ENCODE data around the gene SLC35D3.
"Not testable (repeated sequence)": the region's sequence is repeated elsewhere in the genome, so short reads cannot be mapped to it uniquely, and the experiment has no call there.

Gene SLC35D3

DNA sequence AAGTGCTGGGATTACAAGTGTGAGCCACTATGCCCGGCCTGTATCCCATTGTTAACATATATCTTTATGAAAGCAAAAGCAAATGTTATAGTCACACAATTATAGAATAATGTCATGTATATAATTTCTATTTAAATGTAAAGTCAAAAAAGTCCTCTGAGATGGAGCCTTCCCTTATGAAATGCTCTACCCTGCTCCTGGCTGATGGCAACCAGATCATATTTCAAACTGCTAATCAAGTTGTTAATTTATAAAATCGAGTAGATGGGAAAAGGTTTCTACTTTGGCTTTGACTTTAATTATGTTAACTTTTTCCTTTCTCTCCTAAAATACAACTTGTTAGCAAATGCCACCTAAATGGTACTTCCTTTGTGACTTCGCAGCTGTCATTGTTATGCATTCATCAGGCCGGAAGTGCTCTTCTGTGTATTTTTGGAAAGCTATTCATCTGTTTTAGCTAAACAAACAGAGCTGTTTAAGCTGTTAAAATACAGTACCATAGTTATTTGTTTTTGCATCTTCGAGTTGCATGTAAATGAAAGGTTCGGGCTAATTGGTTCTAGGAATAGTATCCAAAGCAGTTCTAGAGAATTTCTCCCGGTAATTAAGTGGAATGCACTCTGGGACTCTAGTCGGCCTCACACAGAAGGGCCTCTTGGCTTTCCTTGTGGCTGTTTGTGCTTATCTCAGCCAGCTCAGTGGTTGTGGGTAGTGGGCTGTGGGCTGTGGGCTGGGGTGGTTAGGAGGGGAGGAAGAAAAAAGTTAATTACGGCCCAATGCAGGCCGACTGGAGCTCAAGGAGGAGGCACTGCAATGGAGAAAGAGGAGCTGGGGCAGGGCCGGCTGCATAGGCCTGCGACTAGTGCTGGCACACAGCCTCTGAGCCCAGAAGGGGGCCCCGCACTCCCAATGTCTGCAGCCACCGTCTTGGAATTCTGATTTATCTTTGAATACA is 34.8 kb downstream of the SLC35D3 start:
- TF ChIP-seq, protein P1, sequence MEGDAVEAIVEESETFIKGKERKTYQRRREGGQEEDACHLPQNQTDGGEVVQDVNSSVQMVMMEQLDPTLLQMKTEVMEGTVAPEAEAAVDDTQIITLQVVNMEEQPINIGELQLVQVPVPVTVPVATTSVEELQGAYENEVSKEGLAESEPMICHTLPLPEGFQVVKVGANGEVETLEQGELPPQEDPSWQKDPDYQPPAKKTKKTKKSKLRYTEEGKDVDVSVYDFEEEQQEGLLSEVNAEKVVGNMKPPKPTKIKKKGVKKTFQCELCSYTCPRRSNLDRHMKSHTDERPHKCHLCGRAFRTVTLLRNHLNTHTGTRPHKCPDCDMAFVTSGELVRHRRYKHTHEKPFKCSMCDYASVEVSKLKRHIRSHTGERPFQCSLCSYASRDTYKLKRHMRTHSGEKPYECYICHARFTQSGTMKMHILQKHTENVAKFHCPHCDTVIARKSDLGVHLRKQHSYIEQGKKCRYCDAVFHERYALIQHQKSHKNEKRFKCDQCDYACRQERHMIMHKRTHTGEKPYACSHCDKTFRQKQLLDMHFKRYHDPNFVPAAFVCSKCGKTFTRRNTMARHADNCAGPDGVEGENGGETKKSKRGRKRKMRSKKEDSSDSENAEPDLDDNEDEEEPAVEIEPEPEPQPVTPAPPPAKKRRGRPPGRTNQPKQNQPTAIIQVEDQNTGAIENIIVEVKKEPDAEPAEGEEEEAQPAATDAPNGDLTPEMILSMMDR (IDR thresholded peaks at IDR 0.05; ENCODE audit: low read length, missing control alignments) = no peak
- H3K4me3 ChIP-seq (replicated peaks; ENCODE audit: low read depth, low read length) = no peak overlapping the region
- no peak for DNase-seq (ENCODE audit: low read depth)

DNA sequence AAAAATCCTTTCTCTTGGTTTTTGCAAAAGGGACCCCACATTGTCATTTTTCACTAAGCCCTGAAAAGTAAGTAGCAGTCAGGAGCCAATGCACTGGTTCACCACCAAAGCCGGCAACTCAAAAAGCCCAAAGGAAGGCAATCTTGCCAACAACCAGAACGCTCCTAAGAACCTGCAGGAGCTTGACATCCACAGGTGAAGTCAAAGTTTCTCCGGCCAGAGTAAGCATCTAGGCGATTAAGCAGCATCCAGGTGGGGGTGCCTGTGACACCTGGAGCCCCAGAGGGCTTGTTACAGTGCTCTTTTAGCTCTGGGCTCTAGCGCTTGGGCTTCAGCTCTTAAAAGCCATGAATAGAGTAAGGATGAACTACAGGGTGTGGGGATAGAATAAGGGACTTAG is 36.1 kb downstream of the SLC35D3 start:
- no peak overlapping the region for H3K4me3 ChIP-seq (replicated peaks; ENCODE audit: low read depth, low read length)
- TF ChIP-seq, protein P1 (IDR thresholded peaks at IDR 0.05; ENCODE audit: low read length, missing control alignments) = no peak
- DNase-seq (ENCODE audit: low read depth) = no peak

DNA sequence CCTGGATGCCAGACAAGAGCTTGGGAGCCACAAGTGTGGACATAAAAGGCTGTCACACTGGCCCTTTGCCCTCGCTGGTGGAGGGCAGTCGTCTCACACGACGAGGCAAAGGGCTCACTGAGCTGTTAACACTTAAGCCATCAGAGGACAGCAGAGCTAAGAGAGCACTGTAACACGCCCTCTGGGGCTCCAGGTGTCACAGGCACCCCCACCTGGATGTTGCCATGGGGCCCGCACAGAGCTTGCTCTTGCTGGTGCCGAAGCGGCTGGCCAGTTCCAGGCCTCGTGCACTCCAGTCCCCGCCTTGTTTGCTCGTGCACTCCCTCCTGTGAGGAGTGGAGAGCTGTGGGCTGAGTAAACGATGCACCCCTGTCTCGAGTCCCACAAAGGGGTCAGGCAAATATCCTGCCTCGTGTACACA is 37.4 kb downstream of the SLC35D3 start:
- TF ChIP-seq, protein P1 (IDR thresholded peaks at IDR 0.05; ENCODE audit: low read length, missing control alignments) = no peak
- H3K4me3 ChIP-seq (replicated peaks; ENCODE audit: low read depth, low read length) = no peak overlapping the region
- DNase-seq (ENCODE audit: low read depth) = no peak

DNA sequence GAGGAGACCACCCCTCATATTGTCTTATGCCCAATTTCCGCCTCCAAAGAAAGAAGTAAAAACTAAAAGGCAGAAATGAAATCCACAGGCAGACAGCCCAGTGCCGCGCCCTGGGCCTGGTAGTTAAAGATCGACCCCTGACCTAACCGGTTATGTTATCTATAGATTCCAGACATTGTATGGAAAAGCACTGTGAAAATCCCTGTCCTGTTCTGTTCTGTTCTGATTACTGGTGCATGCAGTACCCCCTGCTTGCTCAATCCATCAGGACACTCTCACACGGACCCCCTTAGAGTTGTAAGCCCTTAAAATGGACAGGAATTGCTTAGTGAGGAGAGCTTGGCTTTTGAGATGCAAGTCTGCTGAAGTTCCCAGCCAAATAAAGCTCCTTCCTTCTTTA is 37.8 kb downstream of the SLC35D3 start:
- DNase-seq (ENCODE audit: low read depth); H3K4me3 ChIP-seq (replicated peaks; ENCODE audit: low read depth, low read length): not testable (repeated sequence)

DNA sequence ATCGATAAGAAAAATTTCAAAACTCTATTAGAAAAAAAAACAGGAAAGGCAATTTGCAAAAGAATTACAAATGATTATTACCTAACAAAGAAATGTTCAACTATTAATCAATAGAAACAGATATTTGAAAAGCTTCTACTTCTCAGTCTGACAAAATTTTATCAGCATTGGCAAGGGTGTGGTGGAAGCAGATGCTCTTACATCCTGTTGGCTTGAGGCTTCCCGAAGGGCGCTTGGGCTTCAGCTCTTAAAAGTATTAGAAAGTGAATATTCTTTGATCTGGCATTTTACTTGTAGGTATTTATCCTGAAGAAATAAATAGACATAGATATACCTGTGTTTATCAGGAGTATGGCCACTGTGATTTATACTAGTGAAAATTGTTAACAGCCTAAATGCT is 38.7 kb downstream of the SLC35D3 start:
- TF ChIP-seq, protein P1 (IDR thresholded peaks at IDR 0.05; ENCODE audit: low read length, missing control alignments) = no peak
- no peak for DNase-seq (ENCODE audit: low read depth)
- H3K4me3 ChIP-seq (replicated peaks; ENCODE audit: low read depth, low read length) = no peak overlapping the region

DNA sequence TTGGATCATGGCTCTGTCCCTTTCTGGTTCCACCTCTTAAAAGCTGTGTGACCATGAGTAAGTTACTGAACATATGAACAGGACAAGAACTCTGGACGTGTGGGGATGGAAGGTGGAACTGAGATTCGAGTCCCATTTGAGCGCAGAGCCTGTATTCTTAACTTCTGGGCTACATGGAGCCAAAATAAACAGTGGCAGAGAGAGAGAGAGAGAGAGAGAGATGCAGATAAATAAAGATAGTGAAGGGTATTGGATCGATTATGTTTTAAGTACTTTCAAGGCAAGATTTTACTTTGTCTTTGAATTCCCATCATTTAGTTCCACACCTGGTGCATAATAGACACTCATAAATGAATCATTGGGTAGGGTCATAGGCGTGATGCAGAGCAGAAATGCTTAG is 39.7 kb downstream of the SLC35D3 start:
- TF ChIP-seq, protein P1 (IDR thresholded peaks at IDR 0.05; ENCODE audit: low read length, missing control alignments) = no peak
- no peak overlapping the region for H3K4me3 ChIP-seq (replicated peaks; ENCODE audit: low read depth, low read length)
- no peak for DNase-seq (ENCODE audit: low read depth)

DNA sequence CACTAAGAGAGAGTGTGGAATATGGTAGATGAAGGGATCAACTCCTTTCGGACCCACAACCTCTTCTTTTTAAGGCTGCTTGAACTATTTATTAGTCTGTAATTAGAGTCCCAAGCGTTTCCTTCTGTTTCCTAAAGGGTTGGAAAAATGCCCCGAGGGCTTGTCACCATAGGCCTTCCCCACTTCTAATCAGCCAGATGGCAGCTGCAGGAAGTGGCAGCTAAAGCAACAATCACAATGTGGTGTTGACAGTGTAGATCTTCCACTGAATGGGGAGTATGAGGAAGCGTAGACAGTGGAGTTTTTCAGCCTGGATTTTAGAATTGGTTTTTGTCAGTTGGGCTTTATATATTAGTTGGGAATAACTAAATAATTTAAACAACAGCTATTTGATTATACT is 40.6 kb downstream of the SLC35D3 start:
- no peak overlapping the region for H3K4me3 ChIP-seq (replicated peaks; ENCODE audit: low read depth, low read length)
- TF ChIP-seq, protein P1 (IDR thresholded peaks at IDR 0.05; ENCODE audit: low read length, missing control alignments) = no peak
- DNase-seq (ENCODE audit: low read depth) = peak; percentile 5

All from fibroblast of pulmonary artery (primary cell).